Measurements from ENCODE around the gene TLCD3B. TPM values are rescaled to one million over a fixed set of nuclear protein-coding genes. Genes with fewer than 3 reads are reported as not detected.
"Not testable (repeated sequence)": the region's sequence is repeated elsewhere in the genome, so short reads cannot be mapped to it uniquely, and the experiment has no call there.

TLCD3B gene
- total RNA-seq, 1 experiment from 2014 or later, result 1.3 TPM

GRCh38 chr16:30063893-30064728, 33.0 kb upstream of the TLCD3B start:
- in situ Hi-C loops (cut with HindIII; ENCODE audit: low sequenced_read_pairs), result no loop called here
- DNase-seq (ENCODE audit: low spot score), result peak; percentile 87

GRCh38 chr16:30063278-30063892, 32.3 kb upstream of the TLCD3B start:
- DNase-seq (ENCODE audit: low spot score), result no peak
- in situ Hi-C loops (cut with HindIII; ENCODE audit: low sequenced_read_pairs), result no loop called here

- in situ Hi-C loops (cut with HindIII; ENCODE audit: low sequenced_read_pairs), result no loop called here
- no peak for DNase-seq (ENCODE audit: low spot score)
Observed at GRCh38 chr16:30060836-30061554, 29.9 kb upstream of the TLCD3B start.

GRCh38 chr16:30060346-30060745, 29.3 kb upstream of the TLCD3B start:
- DNase-seq (ENCODE audit: low spot score), result no peak
- in situ Hi-C loops (cut with HindIII; ENCODE audit: low sequenced_read_pairs), result no loop called here

- in situ Hi-C loops (cut with HindIII; ENCODE audit: low sequenced_read_pairs), result no loop called here
- no peak for DNase-seq (ENCODE audit: low spot score)
Observed at GRCh38 chr16:30054959-30055553, 24.0 kb upstream of the TLCD3B start.

- no peak for DNase-seq (ENCODE audit: low spot score)
- in situ Hi-C loops (cut with HindIII; ENCODE audit: low sequenced_read_pairs), result no loop called here
Observed at GRCh38 chr16:30054451-30054850, 23.4 kb upstream of the TLCD3B start.

GRCh38 chr16:30053376-30054015, 22.4 kb upstream of the TLCD3B start:
- no peak for DNase-seq (ENCODE audit: low spot score)

GRCh38 chr16:30052671-30053372, 21.8 kb upstream of the TLCD3B start:
- peak; percentile 82 for DNase-seq (ENCODE audit: low spot score)
- in situ Hi-C loops (cut with HindIII; ENCODE audit: low sequenced_read_pairs), result no loop called here

More at GRCh38 chr16:30053376-30054015, 22.4 kb upstream of the TLCD3B start:
- in situ Hi-C loops (cut with HindIII; ENCODE audit: low sequenced_read_pairs), result no loop called here

GRCh38 chr16:30051518-30051917, 20.4 kb upstream of the TLCD3B start:
- in situ Hi-C loops (cut with HindIII; ENCODE audit: low sequenced_read_pairs), result no loop called here
- no peak for DNase-seq (ENCODE audit: low spot score)

- peak; percentile 40 for DNase-seq (ENCODE audit: low spot score)
- in situ Hi-C loops (cut with HindIII; ENCODE audit: low sequenced_read_pairs), result no loop called here
Observed at GRCh38 chr16:30049871-30050270, 18.8 kb upstream of the TLCD3B start.

GRCh38 chr16:30046588-30046987, 15.5 kb upstream of the TLCD3B start:
- DNase-seq (ENCODE audit: low spot score), result no peak
- in situ Hi-C loops (cut with HindIII; ENCODE audit: low sequenced_read_pairs), result no loop called here

- in situ Hi-C loops (cut with HindIII; ENCODE audit: low sequenced_read_pairs), result no loop called here
- DNase-seq (ENCODE audit: low spot score), result no peak
Observed at GRCh38 chr16:30046178-30046577, 15.1 kb upstream of the TLCD3B start.

GRCh38 chr16:30041841-30042240, 10.8 kb upstream of the TLCD3B start:
- peak; percentile 30 for DNase-seq (ENCODE audit: low spot score)
- in situ Hi-C loops (cut with HindIII; ENCODE audit: low sequenced_read_pairs), result no loop called here

- DNase-seq (ENCODE audit: low spot score); in situ Hi-C loops (cut with HindIII; ENCODE audit: low sequenced_read_pairs): not testable (repeated sequence)
Observed at GRCh38 chr16:30040690-30041089, 9.6 kb upstream of the TLCD3B start.

- no peak for DNase-seq (ENCODE audit: low spot score)
- in situ Hi-C loops (cut with HindIII; ENCODE audit: low sequenced_read_pairs), result no loop called here
Observed at GRCh38 chr16:30040221-30040620, 9.2 kb upstream of the TLCD3B start.

GRCh38 chr16:30033270-30033669, 2.2 kb upstream of the TLCD3B start:
- DNase-seq (ENCODE audit: low spot score), result no peak
- in situ Hi-C loops (cut with HindIII; ENCODE audit: low sequenced_read_pairs), result no loop called here

- peak; percentile 91 for DNase-seq (ENCODE audit: low spot score)
- in situ Hi-C loops (cut with HindIII; ENCODE audit: low sequenced_read_pairs), result no loop called here
Observed at GRCh38 chr16:30032083-30032819, 1.2 kb upstream of the TLCD3B start.

GRCh38 chr16:30031477-30031918, 427 bp upstream of the TLCD3B start:
- DNase-seq (ENCODE audit: low spot score), result peak; percentile 30
- in situ Hi-C loops (cut with HindIII; ENCODE audit: low sequenced_read_pairs), result no loop called here

Measured in G401 (cell line).